Right atrium auricular region (tissue), 2 donors: ENCODE measurements around the gene CCM2. TPM values are rescaled to one million over a fixed set of nuclear protein-coding genes. Genes with fewer than 3 reads are reported as not detected.

Source experiments
- DNase-seq: peaks from one replicate; pipeline ENCODE4 v3.0.0-alpha.2; 2019; ENCODE audit warnings: low spot score
- H3K27ac ChIP-seq, 2 donors: fragments of 200-600 bp; sonication (generic); 1 replicate in 1 of 2; 2 replicates in 1 of 2; pipeline ENCODE4 v1.5.1; 2016 to 2019
- H3K27me3 ChIP-seq, 2 donors: fragments of 200-600 bp; sonication (generic); one replicate each; pipeline versions ENCODE4 v1.5.1 to v1.6.0; 2017 to 2019
- H3K36me3 ChIP-seq: fragments of 200-600 bp; sonication (generic); one replicate; pipeline ENCODE4 v1.5.1; 2016
- H3K4me1 ChIP-seq, 2 donors: fragments of 200-600 bp; sonication (generic); one replicate each; pipeline versions ENCODE4 v1.5.1 to v1.6.0; 2017 to 2019
- H3K4me3 ChIP-seq, 2 donors: fragments of 200-600 bp; sonication (generic); 1 replicate in 1 of 2; 2 replicates in 1 of 2; pipeline ENCODE4 v1.5.1; 2017 to 2019; ENCODE audit warnings: mild to moderate bottlenecking in 1 of 2, moderate library complexity in 1 of 2
- H3K9me3 ChIP-seq, 2 donors: fragments of 200-600 bp; sonication (generic); one replicate each; pipeline ENCODE4 v1.5.1; 2019
- total RNA-seq, 2 donors: library from RNA; depleted of rRNA; stranded (reverse); fragments of >200 nt; gene quantifications; one replicate each; pipeline ENCODE4 v1.1.0, GENCODE V29; 2016
- TF ChIP-seq, protein P1 (sequence below), 2 donors: fragments of 200-600 bp; sonication (generic); IDR thresholded peaks; one replicate each; pipeline ENCODE4 v1.5.1; 2019; ENCODE audit warnings: antibody characterized with exemption in 2 of 2

CCM2 gene
- total RNA-seq, 2 donors from 2014 or later, result 26.5 to 34.0 TPM

DNA sequence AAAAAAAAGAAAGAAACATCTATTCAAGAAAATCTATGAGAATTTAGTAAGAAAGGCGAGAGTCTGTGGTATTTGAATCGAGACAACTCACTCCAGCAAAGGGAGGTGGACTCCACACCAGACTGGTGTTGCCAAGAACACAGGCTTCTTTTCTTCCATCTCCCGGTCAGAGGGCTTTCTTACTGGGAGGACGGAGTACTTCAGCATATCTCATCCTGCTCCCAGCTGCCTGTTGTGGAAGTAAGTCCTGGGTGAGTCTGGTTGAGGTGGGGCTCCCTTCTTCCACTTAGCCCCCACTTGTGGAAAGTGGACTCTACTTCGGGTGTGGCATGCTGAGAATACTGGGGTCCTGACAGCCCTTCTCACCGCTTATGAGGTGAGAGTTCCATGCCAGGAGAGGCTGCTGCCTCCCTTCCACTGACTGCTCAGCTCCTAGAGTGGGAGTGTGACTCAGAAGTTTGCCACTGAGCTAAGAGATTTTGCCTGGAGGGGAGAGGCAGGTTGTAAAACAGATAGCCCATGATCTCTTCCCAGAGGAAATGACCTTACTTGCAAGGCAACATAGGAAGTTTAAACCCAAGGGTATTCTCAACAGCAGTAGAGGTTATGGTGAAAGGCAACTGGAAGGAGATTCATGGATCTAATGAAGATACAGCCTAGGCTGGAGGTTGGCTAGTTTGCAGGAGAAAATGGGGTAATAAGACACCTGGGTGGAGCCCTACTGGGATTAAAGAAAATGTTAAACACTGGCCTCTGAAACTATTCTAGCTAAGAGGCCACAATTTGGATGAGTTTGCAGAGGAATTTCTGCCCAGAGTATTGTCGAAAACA lies 92.3 kb downstream of the CCM2 start:
- DNase-seq, result no peak

DNA sequence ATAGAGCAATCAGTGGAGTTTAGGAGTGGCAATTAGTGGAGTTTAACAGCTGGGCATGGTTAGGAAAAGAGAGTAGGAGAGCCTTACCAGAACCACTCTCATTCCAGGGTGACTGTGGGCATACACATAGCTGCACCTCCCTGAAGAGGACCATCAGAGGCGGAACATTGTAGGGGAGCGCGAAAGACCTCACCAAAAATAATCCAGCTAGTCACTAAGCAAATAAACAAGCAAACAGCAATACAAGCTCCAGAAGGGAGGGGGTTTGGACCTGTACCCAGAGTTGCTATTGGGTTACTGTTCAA lies 92.9 kb downstream of the CCM2 start:
- Histone ChIP-seq H3K36me3 (no peaks in the 10 kb centered on the region), H3K4me3 (no peak overlapping the region), H3K27me3 (no peaks in the 10 kb centered on the region), H3K4me1 (peaks cover 0 to 14% of the 10 kb centered on the region in 2 donors), H3K9me3 (no peaks in the 10 kb centered on the region), H3K27ac (no peak overlapping the region)
- TF ChIP-seq, protein P1, sequence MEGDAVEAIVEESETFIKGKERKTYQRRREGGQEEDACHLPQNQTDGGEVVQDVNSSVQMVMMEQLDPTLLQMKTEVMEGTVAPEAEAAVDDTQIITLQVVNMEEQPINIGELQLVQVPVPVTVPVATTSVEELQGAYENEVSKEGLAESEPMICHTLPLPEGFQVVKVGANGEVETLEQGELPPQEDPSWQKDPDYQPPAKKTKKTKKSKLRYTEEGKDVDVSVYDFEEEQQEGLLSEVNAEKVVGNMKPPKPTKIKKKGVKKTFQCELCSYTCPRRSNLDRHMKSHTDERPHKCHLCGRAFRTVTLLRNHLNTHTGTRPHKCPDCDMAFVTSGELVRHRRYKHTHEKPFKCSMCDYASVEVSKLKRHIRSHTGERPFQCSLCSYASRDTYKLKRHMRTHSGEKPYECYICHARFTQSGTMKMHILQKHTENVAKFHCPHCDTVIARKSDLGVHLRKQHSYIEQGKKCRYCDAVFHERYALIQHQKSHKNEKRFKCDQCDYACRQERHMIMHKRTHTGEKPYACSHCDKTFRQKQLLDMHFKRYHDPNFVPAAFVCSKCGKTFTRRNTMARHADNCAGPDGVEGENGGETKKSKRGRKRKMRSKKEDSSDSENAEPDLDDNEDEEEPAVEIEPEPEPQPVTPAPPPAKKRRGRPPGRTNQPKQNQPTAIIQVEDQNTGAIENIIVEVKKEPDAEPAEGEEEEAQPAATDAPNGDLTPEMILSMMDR (IDR thresholded peaks at IDR 0.05), result no peak
- no peak for DNase-seq

More for the DNA sequence above, 92.3 kb downstream of the CCM2 start:
- TF ChIP-seq, protein P1 (IDR thresholded peaks at IDR 0.05), result no peak
- Histone ChIP-seq H3K27me3 (no peaks in the 10 kb centered on the region), H3K36me3 (no peaks in the 10 kb centered on the region), H3K4me1 (peaks cover 0 to 17% of the 10 kb centered on the region in 2 donors), H3K27ac (no peak overlapping the region), H3K4me3 (no peak overlapping the region), H3K9me3 (no peaks in the 10 kb centered on the region)

DNA sequence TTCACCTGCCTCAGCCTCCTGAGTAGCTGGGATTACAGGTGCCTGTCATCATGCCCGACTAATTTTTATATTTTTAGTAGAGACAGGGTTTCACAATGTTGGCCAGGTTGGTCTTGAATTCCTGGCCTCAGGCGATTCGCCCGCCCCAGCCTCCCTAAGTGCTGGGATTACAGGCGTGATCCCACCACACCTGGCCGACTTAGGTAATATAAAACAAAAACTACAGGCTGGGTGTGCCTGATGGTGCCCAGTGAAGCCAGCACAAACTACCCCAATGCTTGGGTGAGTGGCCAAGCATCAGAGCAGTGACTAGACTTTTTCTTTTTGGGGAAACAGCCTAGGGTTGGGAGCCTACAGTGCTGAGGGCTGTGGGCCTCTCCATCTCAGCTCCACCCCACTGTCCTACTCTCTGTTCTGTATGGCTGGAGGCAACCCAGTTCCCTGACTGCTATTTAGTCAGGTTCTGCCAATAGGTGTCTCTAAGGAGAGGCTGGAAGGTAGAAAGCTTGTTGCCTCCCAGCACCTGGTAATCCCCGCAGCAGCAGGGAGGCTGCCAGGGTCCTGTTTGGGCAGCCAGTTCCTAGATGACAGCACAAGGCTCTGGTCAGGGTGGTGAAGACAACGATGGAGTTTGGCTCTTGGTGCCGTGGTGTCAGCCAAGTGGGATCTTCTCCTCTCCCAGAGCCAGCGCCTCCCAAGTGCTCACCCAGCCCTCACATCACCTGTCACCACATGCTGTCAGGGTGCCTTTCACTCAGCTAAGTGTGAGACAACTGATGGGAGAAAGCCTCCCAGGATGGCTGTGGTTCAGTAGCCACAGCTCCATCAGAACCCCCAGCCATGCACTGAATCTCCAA lies 99.2 kb downstream of the CCM2 start:
- TF ChIP-seq, protein P1 (IDR thresholded peaks at IDR 0.05), result no peak
- H3K27me3 ChIP-seq, result no peaks in the 10 kb centered on the region
- H3K4me3 ChIP-seq, result no peak overlapping the region
- no peaks in the 10 kb centered on the region for H3K9me3 ChIP-seq
- no peak for DNase-seq
- no peaks in the 10 kb centered on the region for H3K4me1 ChIP-seq
- H3K36me3 ChIP-seq, result peaks cover 60% of the 10 kb centered on the region
- no peak overlapping the region for H3K27ac ChIP-seq

DNA sequence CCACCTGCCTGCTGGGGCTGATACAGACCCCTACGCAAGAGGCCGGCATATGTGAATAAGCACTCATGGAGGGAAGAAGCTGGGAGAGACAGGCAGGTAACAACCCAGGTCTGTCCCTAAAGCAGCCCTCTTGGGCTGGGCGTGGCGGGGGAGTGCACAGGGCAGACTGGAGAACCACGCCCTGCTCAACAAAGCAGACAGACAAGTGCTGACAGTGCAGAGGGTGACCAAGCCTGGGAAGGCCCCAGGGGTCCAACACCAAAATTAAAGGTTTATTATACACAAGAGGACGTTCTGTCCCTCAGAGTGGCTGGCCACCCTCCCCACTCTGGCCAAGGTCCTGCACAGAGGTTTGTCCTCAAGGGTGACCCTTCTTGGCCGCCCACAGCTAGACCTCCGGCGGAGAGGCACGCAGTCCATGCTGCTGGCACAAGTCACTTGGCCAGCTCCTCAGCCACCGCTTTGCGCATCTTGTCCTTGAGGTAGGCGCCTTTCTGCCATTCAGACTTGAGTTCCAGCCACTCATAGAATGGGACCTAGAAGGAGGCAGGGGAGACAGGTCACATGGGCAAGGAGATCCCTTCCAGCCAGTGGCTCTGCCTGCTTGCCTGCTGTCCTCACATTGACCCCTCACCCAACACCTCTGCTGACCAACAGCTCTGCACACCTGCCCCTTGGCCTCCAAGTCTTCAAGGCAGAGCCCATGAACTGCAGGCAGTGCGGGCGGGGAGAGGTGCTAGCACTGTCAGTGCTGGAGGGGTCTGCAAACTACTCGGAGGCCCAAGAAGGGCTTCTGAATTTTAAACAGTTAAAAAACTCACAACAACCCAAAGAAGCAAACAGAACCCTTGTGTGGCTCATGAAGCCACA lies 100.1 kb downstream of the CCM2 start:
- TF ChIP-seq, protein P1 (IDR thresholded peaks at IDR 0.05), result no peak
- H3K27ac ChIP-seq, result no peak overlapping the region
- H3K4me3 ChIP-seq, result no peak overlapping the region
- H3K9me3 ChIP-seq, result no peaks in the 10 kb centered on the region
- peaks cover 69% of the 10 kb centered on the region for H3K36me3 ChIP-seq
- H3K4me1 ChIP-seq, result no peaks in the 10 kb centered on the region
- DNase-seq, result no peak
- H3K27me3 ChIP-seq, result no peaks in the 10 kb centered on the region

DNA sequence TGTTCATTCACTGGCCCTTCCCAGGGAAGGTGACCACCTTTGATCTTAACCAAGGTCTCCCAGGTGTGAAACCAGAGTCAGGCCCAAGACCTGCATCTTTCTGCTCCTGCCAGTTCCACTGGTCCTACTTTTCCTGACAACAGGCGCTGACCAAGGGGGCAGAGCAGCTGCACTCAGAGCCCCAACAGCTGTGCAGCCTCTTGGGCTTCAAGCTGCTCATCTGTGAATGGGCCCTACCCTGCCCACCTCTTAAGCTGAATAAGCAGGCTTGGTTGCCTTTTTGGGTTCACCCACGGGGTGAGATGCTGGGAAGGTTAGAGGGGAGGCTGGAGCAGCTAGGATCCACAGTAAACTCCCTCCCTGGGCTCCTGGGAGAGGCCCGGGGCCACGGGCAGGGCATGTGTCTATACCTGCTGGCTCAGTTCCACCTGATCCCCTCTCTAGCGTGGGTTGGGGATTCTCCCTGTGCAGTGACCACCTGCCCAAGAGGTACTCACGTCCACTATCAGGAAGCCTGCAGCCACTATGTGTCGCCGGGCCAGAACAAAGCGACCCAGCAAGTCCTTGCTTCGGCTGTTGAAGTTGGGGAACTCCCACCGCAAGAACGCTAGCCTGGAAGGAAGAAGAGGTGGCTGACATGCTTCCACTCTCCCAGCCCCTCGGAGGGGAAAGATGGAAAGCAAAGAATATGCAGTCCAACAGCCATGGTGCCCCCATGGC lies 100.9 kb downstream of the CCM2 start:
- DNase-seq, result no peak

More for the DNA sequence above, 100.9 kb downstream of the CCM2 start:
- H3K4me3 ChIP-seq, result no peak overlapping the region
- TF ChIP-seq, protein P1 (IDR thresholded peaks at IDR 0.05), result no peak
- no peak overlapping the region for H3K27ac ChIP-seq
- H3K27me3 ChIP-seq, result no peaks in the 10 kb centered on the region
- peaks cover 77% of the 10 kb centered on the region for H3K36me3 ChIP-seq
- H3K9me3 ChIP-seq, result no peaks in the 10 kb centered on the region
- H3K4me1 ChIP-seq, result no peaks in the 10 kb centered on the region
